Mucosa of descending colon (tissue), 3 donors: ENCODE results near the gene ARL13B. TPM values are rescaled to one million over a fixed set of nuclear protein-coding genes. Genes with fewer than 3 reads are reported as not detected.

Experiments
- ATAC-seq: fragments of 200-7000 bp; cut with Tn5 transposase; one replicate; pipeline ENCODE4 v1.9.1; 2020; ENCODE audit warnings: mild to moderate bottlenecking, moderate library complexity
- DNase-seq, 3 donors: peaks; one replicate each; pipeline ENCODE4 v3.0.0-alpha.2; 2020
- H3K36me3 ChIP-seq: fragments of 200-600 bp; one replicate; pipeline ENCODE4 v1.8.0; 2021; ENCODE audit warnings: low read depth, mild to moderate bottlenecking
- H3K4me1 ChIP-seq: fragments of 200-600 bp; one replicate; pipeline ENCODE4 v1.8.0; 2021; ENCODE audit warnings: low read depth, mild to moderate bottlenecking
- H3K4me3 ChIP-seq: fragments of 200-600 bp; one replicate; pipeline ENCODE4 v1.8.0; 2021; ENCODE audit warnings: mild to moderate bottlenecking
- H3K9me3 ChIP-seq: fragments of 200-600 bp; one replicate; pipeline ENCODE4 v1.8.0; 2021; ENCODE audit warnings: mild to moderate bottlenecking
- intact Hi-C, 2 donors: fragments of 100-400 bp; cut with DNase I in 1 of 2; cut with micrococcal nuclease in 1 of 2; formaldehyde crosslinking; loops; one replicate each; pipeline versions ENCODE4 v1.11.0 to v1.11.1; 2022; cut with DNase I, micrococcal nuclease
- total RNA-seq, 3 donors: library from RNA; stranded (reverse); fragmentation: NEBNext Ultra II Directional in 2 of 3; extraction: Animal tissue kit (Norgen Biotek cat#: 25700) in 2 of 3; gene quantifications; one replicate each; pipeline versions ENCODE4 v1.2.1 to v1.2.4, GENCODE V29; 2021 to 2023
- TF ChIP-seq, protein P1 (sequence below): fragments of 200-600 bp; IDR thresholded peaks from one replicate; pipeline ENCODE4 v1.8.0; 2022; ENCODE audit warnings: antibody characterized with exemption, mild to moderate bottlenecking
- donor health status: DM: no; HTN: no; CAD: no; lungs with moderate emphysema.
- donor health status: DM: no; HTN: no; CAD: no.
- donor health status: DM: no; HTN: yes; CAD: no.

Gene ARL13B
- total RNA-seq, 3 donors from 2014 or later: 2.6 to 9.1 (median 4.1) TPM

DNA sequence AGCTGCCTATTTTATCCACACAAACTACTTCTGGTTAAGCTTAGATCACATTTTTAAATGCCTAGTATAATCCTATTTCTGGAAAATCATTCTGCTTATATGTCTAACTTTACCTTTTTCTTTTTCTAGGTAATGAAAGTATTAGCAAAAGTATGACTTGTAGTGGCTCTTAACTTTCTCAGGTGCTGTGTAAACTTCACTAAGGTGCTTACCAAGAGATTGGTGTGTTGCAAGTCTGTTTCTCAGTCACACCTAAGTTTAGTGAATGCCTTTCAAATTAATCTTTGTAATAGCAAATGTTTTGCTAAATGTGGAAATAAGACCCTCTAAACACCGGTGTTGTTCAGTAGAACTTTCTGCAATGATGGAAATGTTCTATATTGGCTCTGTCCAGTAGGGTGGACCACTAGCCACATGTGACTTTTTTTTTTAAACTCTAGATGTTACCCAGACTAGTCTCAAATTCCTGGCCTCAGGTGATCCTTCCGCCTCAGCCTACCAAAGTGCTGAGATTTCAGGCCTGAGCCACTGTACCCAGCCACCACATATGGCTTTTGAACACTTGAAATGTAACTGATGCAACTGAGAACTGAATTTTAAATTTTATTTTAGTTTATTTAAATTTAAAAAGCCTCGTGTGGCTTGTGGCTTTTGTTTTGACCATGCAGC, 22.0 kb downstream of the ARL13B start:
- H3K4me1 ChIP-seq: no peaks in the 10 kb centered on the region
- H3K9me3 ChIP-seq: no peaks in the 10 kb centered on the region
- intact Hi-C loops: loop anchor here in 1 of 2 donors (10.0 kb wide), 1 partner anchor 63 kb away; the partner anchor contains the start of genes DHFR2 and NSUN3
- no peak overlapping the region for H3K4me3 ChIP-seq
- H3K36me3 ChIP-seq: no peaks in the 10 kb centered on the region
- TF ChIP-seq, protein P1, sequence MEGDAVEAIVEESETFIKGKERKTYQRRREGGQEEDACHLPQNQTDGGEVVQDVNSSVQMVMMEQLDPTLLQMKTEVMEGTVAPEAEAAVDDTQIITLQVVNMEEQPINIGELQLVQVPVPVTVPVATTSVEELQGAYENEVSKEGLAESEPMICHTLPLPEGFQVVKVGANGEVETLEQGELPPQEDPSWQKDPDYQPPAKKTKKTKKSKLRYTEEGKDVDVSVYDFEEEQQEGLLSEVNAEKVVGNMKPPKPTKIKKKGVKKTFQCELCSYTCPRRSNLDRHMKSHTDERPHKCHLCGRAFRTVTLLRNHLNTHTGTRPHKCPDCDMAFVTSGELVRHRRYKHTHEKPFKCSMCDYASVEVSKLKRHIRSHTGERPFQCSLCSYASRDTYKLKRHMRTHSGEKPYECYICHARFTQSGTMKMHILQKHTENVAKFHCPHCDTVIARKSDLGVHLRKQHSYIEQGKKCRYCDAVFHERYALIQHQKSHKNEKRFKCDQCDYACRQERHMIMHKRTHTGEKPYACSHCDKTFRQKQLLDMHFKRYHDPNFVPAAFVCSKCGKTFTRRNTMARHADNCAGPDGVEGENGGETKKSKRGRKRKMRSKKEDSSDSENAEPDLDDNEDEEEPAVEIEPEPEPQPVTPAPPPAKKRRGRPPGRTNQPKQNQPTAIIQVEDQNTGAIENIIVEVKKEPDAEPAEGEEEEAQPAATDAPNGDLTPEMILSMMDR: no peak
- ATAC-seq (no peak), DNase-seq (no peak)

DNA sequence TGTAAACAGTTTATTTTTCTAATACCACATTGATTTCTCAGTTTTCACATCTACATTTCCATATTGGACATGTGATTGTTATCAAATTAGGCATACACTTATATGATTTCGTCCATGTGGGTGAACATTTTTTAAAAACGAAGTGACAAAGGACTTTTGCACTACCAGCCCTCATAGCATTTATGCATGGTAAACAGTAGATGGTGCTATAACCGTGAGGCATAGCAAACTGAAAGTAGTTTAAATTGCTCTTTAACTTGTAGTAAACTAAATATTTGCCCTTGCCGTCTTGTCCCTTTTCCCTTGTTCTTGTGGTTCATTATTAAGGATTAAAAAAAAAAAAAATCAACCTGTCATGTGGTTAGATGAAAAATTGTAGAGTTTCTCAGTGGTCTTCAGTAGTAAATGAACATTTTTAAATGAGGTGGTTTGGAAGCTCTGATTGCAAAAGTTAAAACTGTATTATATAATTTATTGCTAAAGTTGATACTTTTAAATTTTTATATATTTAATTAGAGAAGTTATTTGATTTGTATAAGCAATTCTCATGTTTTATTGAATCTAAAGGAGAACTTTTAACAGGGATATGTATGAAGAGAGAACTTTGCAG, 24.5 kb downstream of the ARL13B start:
- ATAC-seq: peak; percentile 88
- Histone ChIP-seq H3K4me3 (no peak overlapping the region), H3K9me3 (no peaks in the 10 kb centered on the region), H3K4me1 (no peaks in the 10 kb centered on the region), H3K36me3 (no peaks in the 10 kb centered on the region)
- peak in 1 of 3 donors; percentile 18 for DNase-seq
- TF ChIP-seq, protein P1: peak; percentile 54
- intact Hi-C loops: loop anchor here in 1 of 2 donors (10.0 kb wide), 1 partner anchor 60 kb away; the partner anchor contains the start of genes DHFR2 and NSUN3

DNA sequence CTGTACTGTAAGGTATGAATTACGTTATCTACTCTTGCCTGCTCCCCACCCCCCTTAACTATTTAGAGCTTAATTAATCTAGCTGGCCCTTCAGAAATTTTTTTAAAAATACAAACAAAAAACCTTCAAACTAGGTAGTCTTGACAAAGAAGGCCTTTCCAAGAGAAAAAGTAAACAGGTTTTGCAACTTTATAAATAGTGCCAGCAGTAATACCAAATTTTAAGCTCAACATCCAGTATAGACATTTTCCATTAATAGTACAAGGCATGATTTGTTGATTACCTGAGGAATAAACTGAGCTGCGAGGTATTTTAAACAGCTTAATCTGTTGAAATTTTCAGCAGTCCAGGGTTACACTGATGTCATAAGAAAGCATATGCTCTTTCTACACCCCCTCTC, 28.3 kb downstream of the ARL13B start:
- no peak for DNase-seq
- TF ChIP-seq, protein P1: no peak
- no peak for ATAC-seq
- intact Hi-C loops: loop anchor here in 1 of 2 donors (10.0 kb wide), 1 partner anchor 57 kb away; the partner anchor contains the start of genes DHFR2 and NSUN3
- Histone ChIP-seq H3K4me1 (no peaks in the 10 kb centered on the region), H3K4me3 (no peak overlapping the region), H3K9me3 (no peaks in the 10 kb centered on the region), H3K36me3 (no peaks in the 10 kb centered on the region)

DNA sequence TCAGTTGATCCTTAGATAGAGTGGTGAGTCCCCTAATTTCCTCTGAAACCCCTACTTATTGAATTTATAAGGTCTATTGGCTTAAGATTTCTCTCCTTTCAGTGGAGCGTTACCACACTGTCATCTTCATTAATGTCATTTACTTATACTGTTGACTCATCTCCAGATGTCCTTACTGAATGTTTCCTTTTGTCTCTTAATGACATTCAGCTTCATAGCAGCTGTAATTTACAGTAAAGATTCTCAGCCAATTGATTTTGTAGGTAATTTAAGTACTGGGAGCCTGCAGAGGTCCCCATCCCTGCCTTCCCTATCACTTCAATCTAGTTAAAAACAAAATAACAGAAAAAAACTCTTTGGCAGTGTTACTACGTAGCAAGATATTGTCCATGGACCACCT, 29.7 kb downstream of the ARL13B start:
- no peak for DNase-seq
- intact Hi-C loops: loop anchor here in 1 of 2 donors (10.0 kb wide), 1 partner anchor 55 kb away; the partner anchor contains the start of genes DHFR2 and NSUN3
- no peaks in the 10 kb centered on the region for H3K4me1 ChIP-seq
- no peaks in the 10 kb centered on the region for H3K36me3 ChIP-seq
- H3K9me3 ChIP-seq: no peaks in the 10 kb centered on the region
- H3K4me3 ChIP-seq: no peak overlapping the region
- TF ChIP-seq, protein P1: no peak
- no peak for ATAC-seq

DNA sequence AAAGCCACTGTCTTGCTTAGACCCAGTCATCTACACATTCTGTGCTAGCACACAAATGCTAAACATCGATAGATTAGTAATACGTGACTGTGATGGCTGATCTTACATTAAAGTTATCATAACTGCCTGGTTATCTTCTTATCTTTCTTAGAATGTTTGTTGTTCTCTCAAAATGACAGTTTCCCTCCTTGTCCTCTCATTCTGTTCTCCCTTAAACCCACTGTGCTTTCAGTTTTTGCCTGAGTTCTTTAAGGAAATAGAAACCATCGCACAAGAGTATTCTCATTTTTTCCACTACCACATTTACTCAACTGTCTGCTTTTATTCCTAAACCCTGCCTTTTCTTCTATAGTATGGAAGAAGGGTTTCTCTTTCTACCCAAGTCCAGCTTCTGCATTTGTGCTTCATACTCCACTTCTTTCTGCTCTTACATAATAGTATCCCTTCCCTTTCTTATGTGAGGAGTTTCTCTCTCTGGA, 31.3 kb downstream of the ARL13B start:
- TF ChIP-seq, protein P1: no peak
- H3K36me3 ChIP-seq: no peaks in the 10 kb centered on the region
- H3K4me1 ChIP-seq: no peaks in the 10 kb centered on the region
- H3K4me3 ChIP-seq: no peak overlapping the region
- intact Hi-C loops: no loop called here
- H3K9me3 ChIP-seq: no peaks in the 10 kb centered on the region
- DNase-seq: no peak
- peak; percentile 30 for ATAC-seq
